Lower leg skin (tissue), 4 donors: ENCODE data around the gene CFAP73. TPM values are rescaled to one million over a fixed set of nuclear protein-coding genes. Genes with fewer than 3 reads are reported as not detected.
"Not testable (repeated sequence)": the region's sequence is repeated elsewhere in the genome, so short reads cannot be mapped to it uniquely, and the experiment has no call there.

Source experiments
- DNase-seq, 2 donors: peaks; one replicate each; pipeline ENCODE4 v3.0.0-alpha.2; 2019; ENCODE audit warnings: low spot score in 2 of 2
- H3K4me3 ChIP-seq: fragments of 200-600 bp; sonication (generic); 2 replicates; pipeline ENCODE4 v1.5.1; 2017; ENCODE audit warnings: mild to moderate bottlenecking, low read depth; ENCODE audit not compliant: poor library complexity, severe bottlenecking
- POLR2A ChIP-seq, 2 donors: fragments of 450-650 bp; IDR thresholded peaks; one replicate each; pipeline ENCODE4 v1.6.1; 2016 to 2017; ENCODE audit warnings: antibody characterized with exemption in 2 of 2, mild to moderate bottlenecking in 1 of 2, moderate library complexity in 1 of 2
- WGBS, 2 donors: methylation state at CpG; one replicate each; pipeline ENCODE4 v1.1.5; 2018; 5-methylcytosine and 5-hydroxymethylcytosine counted together
- intact Hi-C: fragments of 100-400 bp; cut with DNase I; formaldehyde crosslinking; loops from one replicate; pipeline ENCODE4 v1.15.0; 2023; ENCODE audit warnings: low total_unique reads
- total RNA-seq, 4 donors: library from RNA; depleted of rRNA; stranded (reverse); fragments of >200 nt; gene quantifications; one replicate each; pipeline ENCODE4 v1.1.0, GENCODE V29; 2016
- TF ChIP-seq, protein P1 (sequence below), 3 donors: fragments of 450-650 bp; IDR thresholded peaks; one replicate each; pipeline ENCODE4 v1.5.1; 2016; ENCODE audit warnings: antibody characterized with exemption in 3 of 3, mild to moderate bottlenecking in 3 of 3, moderate library complexity in 2 of 3

The CFAP73 gene
- total RNA-seq, 4 donors from 2014 or later: 0.38 to 4.3 (median 1.9) TPM; not detected in 1

DNA sequence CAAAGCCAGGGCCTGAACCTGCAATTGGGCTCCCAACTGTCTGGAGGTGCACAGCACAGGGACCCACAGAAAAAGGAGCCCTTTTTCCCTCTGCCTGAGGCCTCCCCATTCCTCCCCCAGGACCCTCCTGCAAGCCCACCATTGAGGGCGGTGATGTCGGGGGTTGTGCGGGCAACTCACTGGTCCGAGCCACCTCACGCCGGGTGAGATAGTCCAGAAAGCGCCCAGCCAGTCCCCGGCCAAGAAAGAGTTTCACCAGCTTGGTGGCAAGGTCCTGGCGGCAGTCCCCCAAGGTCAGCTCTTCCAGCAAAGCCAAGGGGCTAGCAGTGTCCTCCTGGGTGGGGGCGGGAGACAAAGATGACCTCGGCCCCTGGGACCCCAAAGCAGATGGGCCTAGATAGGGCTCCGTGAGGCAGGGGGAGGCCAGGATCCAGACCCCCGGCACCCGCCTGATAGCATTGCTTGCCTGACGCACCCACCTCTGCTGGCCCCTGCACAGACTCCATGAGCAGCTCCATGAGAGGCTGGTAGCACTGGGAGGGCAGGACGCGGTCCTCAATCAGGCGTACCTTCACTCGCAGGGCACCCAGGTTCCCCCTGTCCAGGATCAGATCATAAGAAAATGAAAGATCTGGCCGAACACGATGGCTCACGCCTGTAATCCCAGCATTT, 33.9 kb upstream of the CFAP73 start:
- intact Hi-C loops: no loop called here
- H3K4me3 ChIP-seq: no peak overlapping the region
- WGBS, 2 donors: 82 to 84% methylated on average over 21 to 22 of the region's 22 CpGs
- no peak for DNase-seq
- TF ChIP-seq, protein P1, sequence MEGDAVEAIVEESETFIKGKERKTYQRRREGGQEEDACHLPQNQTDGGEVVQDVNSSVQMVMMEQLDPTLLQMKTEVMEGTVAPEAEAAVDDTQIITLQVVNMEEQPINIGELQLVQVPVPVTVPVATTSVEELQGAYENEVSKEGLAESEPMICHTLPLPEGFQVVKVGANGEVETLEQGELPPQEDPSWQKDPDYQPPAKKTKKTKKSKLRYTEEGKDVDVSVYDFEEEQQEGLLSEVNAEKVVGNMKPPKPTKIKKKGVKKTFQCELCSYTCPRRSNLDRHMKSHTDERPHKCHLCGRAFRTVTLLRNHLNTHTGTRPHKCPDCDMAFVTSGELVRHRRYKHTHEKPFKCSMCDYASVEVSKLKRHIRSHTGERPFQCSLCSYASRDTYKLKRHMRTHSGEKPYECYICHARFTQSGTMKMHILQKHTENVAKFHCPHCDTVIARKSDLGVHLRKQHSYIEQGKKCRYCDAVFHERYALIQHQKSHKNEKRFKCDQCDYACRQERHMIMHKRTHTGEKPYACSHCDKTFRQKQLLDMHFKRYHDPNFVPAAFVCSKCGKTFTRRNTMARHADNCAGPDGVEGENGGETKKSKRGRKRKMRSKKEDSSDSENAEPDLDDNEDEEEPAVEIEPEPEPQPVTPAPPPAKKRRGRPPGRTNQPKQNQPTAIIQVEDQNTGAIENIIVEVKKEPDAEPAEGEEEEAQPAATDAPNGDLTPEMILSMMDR (IDR thresholded peaks at IDR 0.05): no peak
- no peak for TF ChIP-seq POLR2A (IDR thresholded peaks at IDR 0.05)

DNA sequence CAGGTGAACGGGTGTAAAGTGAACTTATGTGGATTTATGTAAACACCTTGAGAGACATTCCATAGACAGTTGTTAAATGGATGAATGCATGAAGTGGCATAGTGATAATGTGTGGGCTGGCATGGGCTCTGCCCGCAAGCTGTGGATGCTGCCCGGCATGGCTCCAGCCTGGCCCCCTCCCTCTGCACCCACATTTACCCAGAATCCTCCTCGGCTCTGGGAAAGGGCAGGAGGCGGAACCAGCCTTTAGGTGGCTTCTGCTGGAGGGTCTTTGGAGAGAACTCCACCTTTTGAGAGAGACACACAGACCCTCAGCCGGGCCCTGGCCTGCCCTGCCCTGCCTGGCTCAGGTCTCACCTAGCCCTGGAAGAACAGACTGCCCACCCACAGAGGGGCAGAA, 32.6 kb upstream of the CFAP73 start:
- no peak overlapping the region for H3K4me3 ChIP-seq
- DNase-seq: no peak
- intact Hi-C loops: no loop called here
- TF ChIP-seq POLR2A (IDR thresholded peaks at IDR 0.05): no peak
- TF ChIP-seq, protein P1 (IDR thresholded peaks at IDR 0.05): no peak
- WGBS, 2 donors: 46 to 61% methylated on average over 4 to 6 of the region's 6 CpGs

DNA sequence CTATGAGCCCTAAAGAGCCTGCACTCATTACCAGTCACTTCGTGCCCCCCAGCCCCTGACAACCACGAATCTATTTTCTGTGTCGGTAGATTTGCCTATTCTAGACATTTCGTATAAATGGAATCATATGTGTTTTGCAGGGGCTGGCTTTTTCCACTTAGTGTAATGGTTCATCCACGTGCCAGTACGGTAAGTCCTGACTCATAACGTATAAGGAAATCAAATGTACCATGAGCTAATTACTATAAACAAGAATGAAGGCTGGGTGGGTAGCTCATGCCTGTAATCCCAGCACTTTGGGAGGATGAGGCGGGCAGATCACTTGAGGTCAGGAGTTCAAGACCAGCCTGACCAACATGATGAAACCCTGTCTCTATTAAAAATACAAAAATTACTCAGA, 31.8 kb upstream of the CFAP73 start:
- H3K4me3 ChIP-seq, DNase-seq, intact Hi-C loops: not testable (repeated sequence)
- WGBS, 2 donors: 56 to 57% methylated on average over 8 of the region's 8 CpGs

DNA sequence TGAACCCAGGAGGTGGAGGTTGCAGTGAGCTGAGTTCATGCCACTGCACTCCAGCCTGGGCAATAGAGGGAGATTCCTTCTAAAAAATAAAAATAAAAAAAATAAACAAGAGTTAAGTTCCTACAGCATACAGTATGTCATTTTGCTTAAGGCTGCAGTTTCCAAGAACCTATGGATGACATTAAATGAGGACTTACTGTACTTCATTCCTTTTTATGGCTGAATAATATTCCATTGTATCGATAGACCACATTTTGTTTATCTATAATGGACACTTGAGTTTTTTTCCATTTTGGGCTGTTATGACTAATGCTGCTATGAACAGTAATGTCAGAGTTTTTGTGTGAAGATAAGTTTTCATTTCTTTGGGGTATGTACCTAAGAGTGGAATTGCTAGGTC, 31.4 kb upstream of the CFAP73 start:
- no peak for TF ChIP-seq POLR2A (IDR thresholded peaks at IDR 0.05)
- TF ChIP-seq, protein P1 (IDR thresholded peaks at IDR 0.05): no peak
- no peak overlapping the region for H3K4me3 ChIP-seq
- intact Hi-C loops: no loop called here
- WGBS, 2 donors: 96 to 100% methylated on average over 1 of the region's 1 CpG
- no peak for DNase-seq

DNA sequence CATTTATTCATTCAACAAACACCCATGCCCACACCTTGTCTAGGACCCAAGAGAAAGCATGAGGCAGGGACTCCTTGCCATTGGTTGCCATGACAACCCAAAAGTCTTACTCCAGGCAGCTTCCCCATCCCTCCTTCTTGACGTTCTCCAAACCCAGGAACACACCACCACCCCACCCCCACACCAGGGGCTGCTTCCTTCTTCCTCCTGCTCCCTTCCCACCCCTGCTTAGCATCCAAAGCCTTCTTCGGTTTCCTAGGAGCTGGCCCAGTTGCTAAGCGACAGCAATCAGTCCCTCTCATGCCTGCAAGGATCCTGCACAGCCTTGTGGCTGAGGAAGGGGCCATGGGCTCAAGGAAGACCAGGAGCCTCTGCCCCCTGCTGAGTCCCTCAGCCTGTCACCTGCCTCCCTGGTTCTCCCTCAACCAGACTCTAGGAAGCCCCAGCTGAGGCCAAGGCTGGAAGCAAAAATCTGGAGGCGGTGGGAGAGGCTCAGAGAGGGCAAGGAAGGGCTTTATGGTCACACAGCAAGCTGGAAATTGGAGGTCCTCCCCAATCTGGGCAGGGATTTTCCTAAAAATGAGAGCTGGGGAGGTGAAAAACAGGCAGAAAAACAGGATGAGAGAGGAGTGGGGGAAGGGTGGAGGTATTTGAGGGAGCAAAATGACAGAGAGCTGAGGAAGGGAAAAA, 29.4 kb upstream of the CFAP73 start:
- TF ChIP-seq, protein P1 (IDR thresholded peaks at IDR 0.05): no peak
- no peak for TF ChIP-seq POLR2A (IDR thresholded peaks at IDR 0.05)
- no peak for DNase-seq
- intact Hi-C loops: no loop called here
- 42 to 47% methylated on average over 4 of the region's 4 CpGs for WGBS, 2 donors
- H3K4me3 ChIP-seq: no peak overlapping the region

DNA sequence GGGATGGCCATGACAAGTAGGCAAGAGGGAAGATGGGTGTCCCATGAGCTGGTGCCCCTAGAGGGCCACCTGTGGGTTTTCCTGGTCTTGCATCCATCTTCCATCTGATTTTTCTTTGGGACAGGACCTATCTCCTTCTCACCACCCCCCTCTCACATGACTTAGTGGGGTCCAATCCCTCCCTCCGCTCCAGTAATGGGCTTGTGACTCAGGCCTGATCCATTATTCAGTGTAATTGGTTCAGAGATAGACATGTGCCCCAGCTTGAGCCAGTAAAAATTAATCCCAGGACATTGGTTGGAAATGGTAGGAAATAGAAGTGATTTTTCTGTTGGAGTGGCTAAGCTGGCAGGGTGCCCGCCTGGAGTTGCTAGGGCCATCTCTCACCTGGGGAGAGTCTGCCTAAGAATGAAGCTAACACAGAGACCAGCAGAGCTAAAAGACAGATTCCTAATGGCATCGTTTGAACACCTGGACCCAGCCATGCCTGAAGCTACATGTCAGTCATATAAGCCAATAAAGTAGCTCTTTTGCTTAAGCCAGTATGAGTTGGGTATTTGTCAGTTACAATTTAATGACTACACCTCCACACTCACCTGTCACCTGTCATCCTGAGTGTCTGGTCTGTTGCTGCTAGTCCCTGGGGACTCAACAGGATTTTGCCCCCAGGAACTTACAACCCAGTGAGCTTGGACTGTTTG, 28.7 kb upstream of the CFAP73 start:
- intact Hi-C loops: no loop called here
- H3K4me3 ChIP-seq: no peak overlapping the region
- no peak for DNase-seq
- WGBS, 2 donors: 67 to 68% methylated on average over 3 of the region's 3 CpGs
- TF ChIP-seq, protein P1 (IDR thresholded peaks at IDR 0.05): no peak
- no peak for TF ChIP-seq POLR2A (IDR thresholded peaks at IDR 0.05)
